ENCODE measurements around the gene PPARD.
"Not testable (repeated sequence)": the region's sequence is repeated elsewhere in the genome, so short reads cannot be mapped to it uniquely, and the experiment has no call there.

PPARD gene

DNA sequence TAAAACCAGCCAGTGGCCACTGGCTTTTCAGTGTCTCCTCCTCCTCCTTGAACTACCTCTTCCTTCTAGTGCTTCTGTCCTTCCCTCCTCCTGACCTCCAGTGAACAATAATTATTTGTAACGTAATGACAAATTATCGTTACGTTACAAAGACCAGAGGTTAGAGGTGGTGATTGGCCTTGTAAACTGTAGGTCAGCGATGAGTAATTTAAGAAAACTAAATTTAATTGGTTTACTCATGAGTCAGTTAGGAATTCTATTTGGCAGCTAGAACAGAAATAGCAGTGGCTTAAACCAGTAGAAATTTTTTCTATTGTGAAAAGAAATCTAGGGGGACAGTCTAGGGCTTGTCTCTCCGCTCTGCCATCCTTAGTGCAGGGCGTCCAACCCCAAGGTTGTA is 38.8 kb downstream of the PPARD start:
- peak; percentile 43 for DNase-seq (ENCODE audit: low read depth)

DNA sequence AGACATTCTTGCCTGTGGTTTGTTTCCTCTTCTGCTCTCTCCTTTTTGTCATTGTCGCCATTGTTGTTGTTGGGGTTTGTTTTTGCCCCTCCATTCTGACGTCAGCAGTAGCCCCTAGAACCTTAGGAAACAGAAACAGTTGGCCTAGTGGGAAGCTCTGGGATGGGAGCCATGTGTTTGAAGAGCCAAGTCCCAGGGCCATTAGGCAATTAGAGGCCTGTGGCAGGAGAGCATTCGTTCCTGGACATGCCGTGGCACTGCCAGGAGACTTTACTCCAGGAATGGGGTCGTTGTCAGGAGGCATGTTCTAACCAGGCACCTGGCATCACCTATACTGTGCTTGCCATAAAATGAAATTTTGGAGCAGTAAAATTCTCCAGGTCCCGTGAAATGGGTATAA is 39.7 kb downstream of the PPARD start:
- DNase-seq (ENCODE audit: low read depth): no peak

DNA sequence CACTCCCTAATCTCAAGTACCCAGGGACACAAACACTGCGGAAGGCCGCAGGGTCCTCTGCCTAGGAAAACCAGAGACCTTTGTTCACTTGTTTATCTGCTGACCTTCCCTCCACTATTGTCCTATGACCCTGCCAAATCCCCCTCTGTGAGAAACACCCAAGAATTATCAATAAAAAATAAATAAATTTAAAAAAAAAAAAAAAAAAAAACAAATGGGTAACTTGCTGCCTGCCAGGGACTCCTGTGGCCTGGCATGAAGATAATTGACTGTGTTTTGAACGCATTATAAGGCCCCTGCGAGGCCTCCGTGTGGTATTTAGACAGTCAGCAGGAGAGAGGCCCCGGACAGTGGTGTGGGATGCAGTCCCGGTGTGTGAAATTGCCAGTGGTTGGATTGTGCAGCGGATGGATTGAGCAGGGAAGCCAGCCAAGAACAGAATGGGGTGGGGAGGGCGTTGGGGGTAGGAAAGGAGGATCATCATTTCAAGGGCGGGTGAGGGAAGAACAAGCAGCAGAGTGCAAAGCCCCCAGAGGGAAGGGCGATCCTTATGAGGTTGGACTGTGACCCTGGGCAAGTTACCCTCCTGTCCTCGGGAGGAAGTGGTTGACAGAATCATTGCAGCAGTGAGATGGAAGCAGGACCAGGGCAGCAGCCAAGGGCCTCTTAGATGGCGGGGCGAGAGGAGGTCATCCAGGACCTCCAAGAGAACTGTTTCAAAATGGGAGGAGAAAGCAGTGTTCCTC is 43.3 kb downstream of the PPARD start:
- peak; percentile 85 for DNase-seq (ENCODE audit: low read depth)

DNA sequence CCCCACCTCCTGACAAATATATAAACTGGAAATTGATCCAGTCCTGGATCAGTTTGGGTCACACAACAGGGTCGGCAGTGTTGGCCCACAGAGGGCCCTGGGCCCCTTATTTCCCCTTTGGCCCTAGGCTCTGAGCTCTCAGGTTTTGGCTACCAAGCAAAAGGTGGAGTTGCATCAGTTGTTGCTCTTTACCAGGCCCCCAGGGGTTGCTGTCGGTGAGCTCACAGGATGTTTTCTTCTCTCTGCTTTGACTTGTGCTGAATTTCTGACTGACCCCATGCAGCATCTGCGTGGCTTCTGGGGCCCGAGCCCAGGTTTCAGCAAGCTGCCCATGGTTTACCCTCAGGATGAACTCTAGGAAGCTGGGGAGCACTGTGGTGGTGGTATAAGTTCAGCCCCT is 44.6 kb downstream of the PPARD start:
- DNase-seq (ENCODE audit: low read depth): no peak

DNA sequence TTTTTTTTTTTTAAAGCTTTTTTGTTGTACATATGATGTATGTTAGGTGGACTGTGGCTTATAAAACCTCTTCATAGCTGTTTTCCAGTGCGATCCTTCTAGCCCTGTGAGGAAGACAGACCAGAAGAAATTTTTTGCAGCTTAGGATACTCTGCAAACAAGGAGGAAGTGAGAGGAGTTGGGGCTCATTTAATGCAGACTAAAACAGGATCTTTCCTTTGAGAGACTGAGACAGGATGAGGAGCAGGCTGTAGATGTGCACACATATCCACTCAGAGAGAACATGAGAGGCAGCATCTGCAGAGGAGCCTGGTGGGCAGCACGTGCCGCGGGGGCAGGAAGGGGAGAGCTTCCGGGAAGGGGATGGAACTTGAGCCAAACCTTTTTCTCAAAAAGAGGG is 45.7 kb downstream of the PPARD start:
- DNase-seq (ENCODE audit: low read depth): no peak

DNA sequence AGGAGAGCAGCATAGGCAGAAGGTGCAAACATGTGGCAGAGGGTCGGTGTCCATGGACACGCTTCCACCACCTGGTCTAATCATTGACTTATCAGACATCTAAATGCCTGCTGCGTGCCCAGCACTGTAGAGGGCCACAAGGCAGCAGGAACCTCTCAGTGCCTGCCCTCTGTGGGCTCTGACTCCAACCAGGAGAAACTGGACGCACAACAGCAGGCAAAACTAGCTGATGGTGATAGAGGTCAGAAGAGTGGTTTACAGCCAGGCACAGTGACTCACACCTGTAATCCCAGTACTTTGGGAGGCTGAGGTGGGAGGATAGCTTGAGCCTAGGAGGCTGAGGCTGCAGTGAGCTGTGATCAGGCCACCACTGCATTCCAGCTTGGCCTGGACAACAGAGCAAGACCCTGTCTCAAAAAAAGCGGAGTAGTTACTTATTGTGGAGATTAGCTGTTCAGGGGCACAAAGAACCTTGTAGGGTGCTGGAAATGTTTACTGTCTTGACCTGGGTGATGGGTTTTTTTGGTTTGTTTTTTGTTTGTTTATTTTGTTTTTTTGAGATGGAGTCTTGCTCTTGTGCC is 46.5 kb downstream of the PPARD start:
- DNase-seq (ENCODE audit: low read depth): no peak

DNA sequence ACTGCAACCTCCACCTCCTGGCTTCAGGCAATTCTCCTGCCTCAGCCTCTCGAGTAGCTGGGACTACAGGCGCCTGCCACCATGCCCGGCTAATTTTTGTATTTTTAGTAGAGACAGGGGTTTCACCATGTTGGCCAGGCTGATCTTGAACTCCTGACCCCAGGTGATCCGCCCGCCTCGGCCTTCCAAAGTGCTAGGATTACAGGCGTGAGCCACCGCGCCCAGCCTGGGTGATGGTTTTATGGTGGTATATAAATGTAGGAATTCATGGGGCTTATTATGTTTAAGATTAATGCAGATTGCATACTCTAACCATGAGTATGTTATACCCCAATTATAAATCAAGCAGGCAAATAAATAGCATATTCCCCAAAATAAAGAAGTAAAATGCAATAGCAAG is 47.0 kb downstream of the PPARD start:
- not testable (repeated sequence) for DNase-seq (ENCODE audit: low read depth)

DNA sequence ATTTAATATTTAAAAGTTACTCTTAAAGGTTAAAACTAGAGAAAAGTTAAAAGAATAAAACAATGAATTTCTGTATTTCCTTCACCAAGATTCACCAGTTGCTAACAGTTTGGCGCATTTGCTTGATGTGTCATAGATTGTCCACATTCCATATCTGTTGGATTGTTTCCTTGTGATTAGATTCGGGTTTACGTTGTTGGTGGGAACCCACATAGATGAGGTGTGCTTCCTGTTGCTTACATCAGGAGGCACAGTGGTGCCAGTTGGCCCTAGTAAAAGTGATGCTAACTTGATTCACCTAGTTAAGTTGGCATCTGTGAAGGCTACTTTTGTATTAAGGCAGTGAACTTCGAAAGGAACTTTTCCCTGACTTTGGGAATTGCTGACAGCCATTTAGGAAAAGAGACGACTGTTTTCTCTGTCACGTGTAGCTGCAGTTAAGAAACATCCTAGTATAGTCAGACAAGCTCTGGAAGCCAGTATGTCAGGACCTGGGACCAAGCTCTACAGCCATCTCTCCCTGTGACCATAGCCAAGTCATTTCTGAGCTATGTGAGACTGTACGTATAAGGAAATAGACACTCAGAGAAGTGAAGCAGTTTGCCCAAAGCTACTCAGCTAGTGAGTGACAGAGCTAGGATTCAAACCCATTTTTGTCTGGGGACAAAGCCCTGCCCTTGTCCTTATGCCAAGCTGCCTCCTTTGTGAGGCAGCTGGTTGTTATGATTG is 49.0 kb downstream of the PPARD start:
- peak; percentile 95 for DNase-seq (ENCODE audit: low read depth)

DNA sequence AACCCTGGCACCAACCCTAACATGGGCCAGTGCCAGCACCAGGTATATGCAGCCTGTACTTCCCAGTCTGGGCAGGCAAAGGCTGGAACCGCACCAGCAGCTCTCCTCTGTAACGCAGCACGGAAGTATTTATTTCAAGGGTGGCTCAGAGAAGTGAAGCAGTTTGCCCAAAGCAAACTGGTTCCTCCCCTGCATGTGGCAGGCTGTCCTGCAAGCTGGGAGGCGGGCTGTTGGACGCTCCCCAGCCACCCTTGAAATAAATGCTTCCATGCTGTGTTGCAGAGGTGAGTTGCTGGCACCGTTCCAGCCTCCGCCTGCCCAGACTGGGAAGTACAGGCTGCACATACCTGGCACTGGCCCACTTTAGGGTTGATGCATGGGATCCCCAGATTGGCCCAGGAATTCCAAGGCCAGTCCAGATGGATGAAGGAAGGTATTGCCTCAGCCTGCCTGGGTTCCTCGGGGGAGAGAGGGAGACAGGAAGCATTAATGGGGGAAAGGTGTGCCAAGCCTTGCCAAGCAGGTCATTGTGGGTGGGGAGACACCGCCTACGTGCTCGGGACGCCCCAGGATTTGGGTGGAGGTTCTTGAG is 49.8 kb downstream of the PPARD start:
- no peak for DNase-seq (ENCODE audit: low read depth)

DNA sequence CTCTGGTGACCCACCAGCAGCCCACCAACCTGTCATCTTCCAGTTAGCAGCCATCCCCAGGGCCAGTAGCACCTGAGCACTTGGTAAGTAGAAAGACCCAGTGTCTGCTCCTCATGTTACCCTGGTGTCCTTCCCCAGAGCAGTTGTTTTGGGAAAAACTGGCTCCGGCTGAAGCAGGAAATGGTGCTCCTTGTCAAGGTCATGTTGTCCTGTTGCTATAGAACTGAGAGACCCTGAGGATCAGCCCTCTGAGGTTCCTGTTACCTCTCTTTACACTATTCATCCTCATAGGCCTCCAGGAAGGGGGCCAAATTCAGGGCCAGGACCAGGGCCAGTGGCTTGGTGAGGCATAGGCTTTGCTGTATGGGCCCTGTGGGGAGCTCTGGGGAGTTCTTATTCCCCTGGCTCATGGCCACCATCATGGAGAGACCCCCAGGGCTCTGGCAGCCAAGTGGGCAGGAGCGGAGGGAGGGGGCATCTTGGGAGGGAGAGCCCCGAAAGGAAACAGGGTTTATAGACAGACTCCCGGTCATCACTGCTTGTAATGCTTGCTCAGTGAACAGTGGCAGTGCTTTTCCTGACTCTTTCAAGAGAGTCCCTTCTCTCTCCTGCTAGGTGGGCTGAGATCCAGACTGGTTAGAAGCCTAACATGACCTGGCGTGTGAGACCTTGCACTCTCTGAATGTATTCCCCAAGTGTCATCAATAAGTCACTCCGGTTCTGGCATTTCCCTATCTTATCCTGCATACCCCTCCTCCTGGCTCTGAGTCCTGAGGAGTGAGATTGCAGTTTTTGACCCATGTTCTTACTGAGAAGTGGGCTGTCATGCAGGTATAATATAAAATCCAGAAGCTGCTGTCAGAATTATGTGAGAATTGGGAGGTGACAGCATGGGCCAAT is 50.7 kb downstream of the PPARD start:
- no peak for DNase-seq (ENCODE audit: low read depth)

DNA sequence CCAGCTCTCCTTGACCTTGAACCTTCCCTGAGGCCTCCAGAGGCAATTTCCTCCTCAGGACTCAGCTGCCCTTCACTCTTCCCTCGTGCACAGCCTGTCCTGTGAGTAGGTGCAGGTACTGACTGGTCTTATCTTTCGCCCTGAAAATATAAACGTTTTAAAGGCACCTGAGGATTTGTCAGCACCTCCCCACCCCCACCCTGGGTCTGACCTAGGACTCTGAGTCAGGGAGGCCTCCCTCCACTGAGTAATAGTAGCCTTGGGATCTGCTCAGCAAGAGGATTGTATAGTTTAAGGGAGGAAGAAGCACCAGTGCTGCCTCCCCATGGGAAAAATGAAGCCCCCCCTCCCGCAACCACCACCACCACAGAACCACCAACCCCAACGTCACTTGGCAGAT is 54.6 kb downstream of the PPARD start:
- DNase-seq (ENCODE audit: low read depth): peak; percentile 76

DNA sequence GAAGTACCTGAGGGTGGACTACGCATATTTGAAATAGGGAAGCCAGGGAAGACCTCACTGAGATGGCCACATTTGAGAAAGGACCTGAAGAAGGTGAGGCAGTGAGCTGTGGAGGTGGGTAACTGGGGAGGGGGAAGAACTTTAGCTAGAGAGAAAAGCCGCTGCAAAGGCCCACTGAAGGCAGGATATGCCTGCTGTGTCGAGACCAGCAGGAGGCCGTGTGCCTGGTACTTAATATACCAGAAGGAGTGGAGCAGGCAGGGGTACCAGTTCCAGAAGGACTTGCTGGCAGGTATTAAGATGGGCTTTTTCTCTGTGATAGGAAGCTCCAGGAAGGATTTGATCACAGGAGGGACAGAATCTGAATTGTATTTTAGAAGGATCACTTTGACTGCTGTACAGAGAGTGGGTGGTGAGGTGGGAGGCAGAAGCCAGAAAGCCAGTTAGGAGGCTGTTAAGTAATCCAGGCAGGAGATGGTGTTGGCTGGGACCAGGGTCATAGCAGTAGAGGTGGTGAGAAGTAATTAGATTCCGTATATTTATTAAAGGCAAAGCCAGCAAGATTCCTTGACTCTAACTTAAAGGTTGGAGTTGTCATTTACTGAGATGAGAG is 55.6 kb downstream of the PPARD start:
- no peak for DNase-seq (ENCODE audit: low read depth)

DNA sequence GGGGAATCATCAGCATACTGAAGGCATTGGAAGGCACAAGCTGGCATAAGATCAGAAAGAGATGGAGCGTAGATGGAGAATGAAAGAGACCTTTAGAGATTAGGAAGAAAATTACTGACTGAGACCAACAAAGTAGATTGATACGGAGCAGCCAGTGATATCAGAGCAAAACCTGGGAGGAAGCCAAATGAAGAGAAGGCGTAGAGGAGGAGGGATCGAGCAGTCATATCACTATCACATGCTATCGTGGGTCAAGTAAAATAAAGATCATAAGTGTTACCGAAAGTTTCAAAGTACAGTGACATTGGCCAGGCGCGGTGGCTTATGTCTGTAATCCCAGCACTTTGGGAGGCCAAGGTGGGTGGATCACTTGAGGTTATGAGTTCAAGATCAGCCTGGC is 56.2 kb downstream of the PPARD start:
- DNase-seq (ENCODE audit: low read depth): no peak

DNA sequence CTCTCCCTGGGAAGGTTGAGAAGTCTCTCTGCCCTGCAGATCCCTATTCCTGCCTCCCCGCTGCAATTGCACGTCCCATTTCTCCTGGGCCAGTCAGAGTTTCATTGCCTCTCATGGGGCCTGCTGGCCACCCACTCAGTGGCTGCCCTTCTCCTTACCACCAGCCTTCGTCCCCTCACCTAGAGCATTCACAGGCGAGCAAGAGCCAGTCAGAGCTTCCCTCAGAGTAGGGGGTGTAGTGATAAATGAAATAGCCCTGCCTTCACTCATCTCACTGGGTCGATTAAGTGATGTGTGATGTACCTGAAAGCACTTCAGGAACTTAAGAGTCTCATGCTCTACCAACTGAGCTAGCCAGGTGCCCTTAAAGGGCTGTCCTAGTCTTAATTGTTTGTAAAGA is 57.8 kb downstream of the PPARD start:
- DNase-seq (ENCODE audit: low read depth): no peak

DNA sequence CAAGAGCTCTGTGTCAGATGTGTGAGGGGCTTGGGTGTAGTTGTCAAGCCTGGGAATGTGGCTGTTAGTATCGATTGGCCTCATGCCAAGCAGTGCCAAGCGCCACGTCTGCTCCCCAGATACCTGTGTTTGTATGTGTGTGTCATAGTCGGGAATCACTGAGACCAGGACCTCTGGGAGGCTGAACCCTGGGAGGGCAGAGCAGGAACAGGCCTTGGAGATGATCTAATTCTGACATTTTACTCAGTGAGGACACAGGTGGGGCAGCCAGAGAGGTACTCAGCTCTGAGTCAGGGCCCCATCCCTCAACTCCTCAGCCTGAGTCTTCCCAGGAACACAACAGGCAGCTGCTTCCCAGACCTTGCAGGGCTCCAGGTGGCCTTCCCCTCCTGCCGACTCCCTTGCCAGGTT is 58.5 kb downstream of the PPARD start:
- no peak for DNase-seq (ENCODE audit: low read depth)

DNA sequence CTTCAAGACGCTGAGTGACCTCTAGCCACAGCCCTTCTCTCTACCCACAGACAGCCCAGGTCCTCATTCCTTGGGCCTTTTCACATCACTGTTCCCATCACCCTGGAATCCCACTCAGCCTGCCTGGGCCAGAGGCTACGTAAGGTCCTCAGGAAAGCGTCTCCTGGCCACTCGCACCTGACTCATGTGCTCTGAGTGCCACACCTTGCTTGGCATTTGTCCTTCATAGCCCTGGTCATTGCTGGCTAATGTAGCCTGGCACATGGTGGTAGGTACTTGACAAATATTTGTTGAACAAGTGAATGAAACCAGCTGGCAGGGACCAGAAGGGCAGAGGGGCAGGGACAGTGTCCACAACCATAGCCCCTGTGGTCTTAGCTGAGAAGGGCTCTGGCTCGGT is 59.2 kb downstream of the PPARD start:
- no peak for DNase-seq (ENCODE audit: low read depth)

DNA sequence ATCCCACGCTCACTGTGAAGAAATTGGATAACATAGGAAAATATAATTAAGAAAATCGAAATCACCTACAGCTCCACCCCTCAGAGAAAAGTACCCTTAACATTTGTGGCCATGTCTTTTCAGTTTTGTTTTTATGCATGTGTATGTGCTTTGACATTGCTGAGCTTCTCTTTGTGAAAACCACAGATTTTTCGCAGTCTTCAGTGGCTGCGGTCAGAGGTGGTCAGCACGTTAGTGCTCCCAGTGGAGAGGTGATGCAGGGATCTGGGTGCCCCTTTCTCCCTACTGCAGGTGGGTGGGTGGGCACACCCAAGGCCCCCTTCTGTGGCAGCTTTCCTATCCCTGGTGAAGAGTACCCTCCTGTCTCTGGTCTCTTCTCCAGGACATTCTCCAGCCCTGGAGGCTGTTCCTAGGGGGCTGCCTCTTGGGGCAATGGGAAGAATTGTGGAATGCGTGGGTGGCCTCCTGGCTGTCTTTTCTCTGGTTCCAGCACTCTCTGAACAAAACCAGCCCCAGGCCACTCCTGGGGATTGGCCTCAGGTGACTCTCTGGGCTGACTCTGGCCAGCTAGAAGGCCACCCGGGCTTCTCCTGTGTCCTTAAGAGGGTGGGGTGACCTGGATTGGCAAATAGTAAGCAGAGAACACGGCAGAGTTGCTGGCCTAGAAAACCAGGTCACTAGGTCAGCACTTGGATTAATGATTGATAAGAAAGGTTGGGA is 59.9 kb downstream of the PPARD start:
- no peak for DNase-seq (ENCODE audit: low read depth)

DNA sequence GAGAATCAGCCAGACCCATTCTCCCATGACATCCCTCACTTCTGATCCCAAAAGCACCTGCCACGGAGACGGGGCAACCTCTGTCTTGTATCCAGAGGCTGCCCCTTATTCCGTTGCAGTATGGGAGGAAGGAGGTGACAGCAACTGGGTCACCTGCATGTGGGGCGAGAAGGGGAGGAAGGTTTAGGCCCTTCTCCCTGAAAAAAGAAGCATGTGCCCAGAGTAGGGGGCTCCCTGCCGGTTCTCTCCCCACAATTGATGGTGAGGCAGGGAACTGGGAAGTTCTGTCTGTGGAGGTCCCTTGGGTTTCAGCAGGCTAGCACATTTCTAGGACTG is 60.5 kb downstream of the PPARD start:
- no peak for DNase-seq (ENCODE audit: low read depth)

DNA sequence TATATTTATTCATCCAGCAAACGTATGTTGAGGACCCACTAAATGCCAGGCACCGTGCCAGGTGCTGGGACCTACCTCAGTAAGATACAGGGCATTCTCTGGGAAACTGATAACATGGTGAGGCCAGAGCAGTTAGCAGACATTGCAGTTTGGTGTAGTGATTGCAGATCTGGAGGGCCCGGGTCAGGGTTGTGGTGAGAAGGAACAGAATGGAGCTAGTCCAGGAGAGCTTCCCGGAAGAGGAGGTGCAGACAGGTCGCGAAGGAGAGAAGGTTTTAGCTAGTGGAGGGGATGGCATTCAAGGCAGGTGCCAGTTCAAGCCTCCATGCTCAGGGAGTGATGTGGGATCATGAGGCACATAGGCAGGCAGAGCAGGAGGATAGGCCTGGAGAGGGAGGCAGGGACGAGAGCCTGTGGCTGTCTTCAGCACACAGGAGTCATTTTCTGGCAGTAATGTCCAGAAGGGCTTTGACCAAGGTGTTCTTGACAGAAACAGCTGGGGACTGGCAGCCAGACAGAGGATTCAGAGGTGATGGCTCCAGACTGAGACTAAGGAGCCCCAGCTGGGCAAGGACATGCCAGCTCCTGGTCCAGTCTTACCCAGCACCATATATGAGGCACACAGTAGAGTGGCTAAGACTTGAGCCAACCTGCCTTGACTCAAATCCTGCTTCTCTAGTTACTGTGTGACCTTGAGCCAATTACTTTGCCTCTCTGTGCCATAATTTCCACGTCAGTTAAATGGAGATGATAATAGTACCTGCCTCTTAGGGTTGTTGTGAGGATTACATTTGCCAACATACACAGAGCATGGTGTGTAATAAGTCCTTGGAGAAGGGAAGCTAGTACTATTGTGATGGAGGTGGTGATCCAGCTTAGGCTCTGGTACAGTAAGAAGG is 61.4 kb downstream of the PPARD start:
- no peak for DNase-seq (ENCODE audit: low read depth)
